ENCODE measurements around the gene OSBPL10. TPM values are rescaled to one million over a fixed set of nuclear protein-coding genes. Genes with fewer than 3 reads are reported as not detected.

OSBPL10 gene
- polyA plus RNA-seq, 3 donors = 1.0 to 4.3 (median 3.8) TPM

GRCh38 chr3:31652296-31652695 is 328.8 kb downstream of the OSBPL10 start:
- no peak overlapping the region for H3K27ac ChIP-seq (ENCODE audit: low read depth, low read length)

GRCh38 chr3:31648286-31648968 is 332.6 kb downstream of the OSBPL10 start:
- H3K27ac ChIP-seq (ENCODE audit: low read depth, low read length) = no peak overlapping the region
- WGBS, 3 donors = 96 to 100% (median 99%) methylated on average over 4 of the region's 4 CpGs

- no peak overlapping the region for H3K27ac ChIP-seq (ENCODE audit: low read depth, low read length)
- WGBS, 3 donors = 95 to 97% (median 95%) methylated on average over 5 of the region's 5 CpGs
Measured at GRCh38 chr3:31645256-31645655, 335.8 kb downstream of the OSBPL10 start.

DNA sequence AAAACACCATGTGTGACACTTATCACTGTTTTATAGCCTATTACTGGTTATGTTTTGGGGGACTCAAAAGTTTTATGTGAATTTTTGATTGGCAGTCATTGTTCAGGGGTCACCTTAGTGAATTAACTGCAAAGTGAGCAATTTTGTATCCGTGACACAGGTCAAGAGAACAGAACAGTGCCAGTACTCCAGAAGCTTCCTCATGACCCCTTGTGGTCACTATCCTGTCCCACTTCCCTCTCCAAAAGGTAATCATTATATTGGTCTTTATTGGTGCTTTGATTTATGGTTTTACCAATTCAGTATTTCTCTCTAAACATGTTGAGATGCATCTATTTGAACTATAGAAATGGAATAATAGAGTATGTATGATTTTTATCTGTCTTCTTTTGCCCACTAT is 341.2 kb downstream of the OSBPL10 start:
- no peak overlapping the region for H3K27ac ChIP-seq (ENCODE audit: low read depth, low read length)
- WGBS, 3 donors = 96 to 100% (median 98%) methylated on average over 1 of the region's 1 CpG

DNA sequence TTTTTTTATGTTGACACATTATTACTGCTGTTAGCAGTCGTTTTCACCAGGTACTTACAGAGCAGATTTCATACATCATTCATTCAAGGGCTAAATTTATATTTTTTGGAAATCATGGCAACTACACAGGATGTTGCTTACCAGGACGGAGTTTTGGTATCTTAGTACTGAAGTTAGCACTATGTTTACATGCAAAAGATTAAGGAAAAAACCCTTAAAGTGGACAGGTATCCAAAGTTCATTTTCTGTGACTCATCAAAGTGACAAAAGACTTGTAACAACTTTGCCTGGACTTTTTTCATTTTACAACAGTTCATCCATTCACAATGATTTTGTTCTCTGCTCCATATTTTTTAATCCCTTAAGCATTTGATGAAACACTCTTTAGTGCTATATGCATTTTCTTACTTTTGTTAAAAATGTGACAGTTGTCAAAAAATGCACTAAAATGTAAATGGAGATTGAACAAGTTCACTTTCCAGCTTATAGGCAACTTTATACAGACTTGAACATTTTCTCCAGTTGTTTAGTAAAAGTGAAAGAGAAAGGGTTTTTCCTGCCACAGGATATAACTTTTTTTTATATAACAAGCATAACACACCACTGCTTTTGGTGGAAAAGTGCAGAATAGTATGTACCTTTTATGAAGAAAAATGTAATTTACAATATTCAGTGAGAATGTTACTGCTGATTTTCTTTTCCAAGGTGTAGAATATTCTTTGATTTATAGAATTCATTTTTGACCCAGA is 344.2 kb downstream of the OSBPL10 start:
- no peak overlapping the region for H3K27ac ChIP-seq (ENCODE audit: low read depth, low read length)
- 28 to 41% (median 36%) methylated on average over 2 of the region's 2 CpGs for WGBS, 3 donors

GRCh38 chr3:31636049-31636448 is 345.0 kb downstream of the OSBPL10 start:
- WGBS, 3 donors = 72 to 86% (median 81%) methylated on average over 4 of the region's 4 CpGs
- no peak overlapping the region for H3K27ac ChIP-seq (ENCODE audit: low read depth, low read length)

DNA sequence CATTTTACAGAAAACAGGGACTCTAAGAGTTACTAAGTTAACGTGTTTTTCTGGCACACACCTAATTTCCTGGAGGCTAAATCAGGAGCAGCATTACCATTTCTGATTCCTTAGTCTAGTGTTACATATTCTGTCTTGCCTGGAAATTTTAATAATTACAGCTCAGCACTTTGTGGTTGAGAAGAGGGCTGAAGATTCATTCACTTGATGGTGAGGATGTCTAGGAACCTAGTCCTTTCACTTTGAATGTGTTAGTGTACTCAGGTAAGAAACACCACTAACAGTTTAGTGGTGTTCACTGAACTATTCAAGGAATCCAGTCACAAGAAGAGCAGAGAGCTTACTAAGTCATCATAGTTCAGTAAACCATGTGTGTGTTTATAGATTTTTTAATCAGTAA is 345.5 kb downstream of the OSBPL10 start:
- H3K27ac ChIP-seq (ENCODE audit: low read depth, low read length) = no peak overlapping the region
- whole genome bisulfite sequencing, 3 donors = 29 to 75% (median 43%) methylated on average over 1 of the region's 1 CpG

GRCh38 chr3:31634476-31634875 is 346.6 kb downstream of the OSBPL10 start:
- H3K27ac ChIP-seq (ENCODE audit: low read depth, low read length) = no peak overlapping the region
- WGBS, 3 donors = 85 to 93% (median 90%) methylated on average over 2 of the region's 2 CpGs

GRCh38 chr3:31629054-31629453 is 352.0 kb downstream of the OSBPL10 start:
- H3K27ac ChIP-seq (ENCODE audit: low read depth, low read length) = no peak overlapping the region
- 72 to 92% (median 76%) methylated on average over 5 of the region's 5 CpGs for WGBS, 3 donors

DNA sequence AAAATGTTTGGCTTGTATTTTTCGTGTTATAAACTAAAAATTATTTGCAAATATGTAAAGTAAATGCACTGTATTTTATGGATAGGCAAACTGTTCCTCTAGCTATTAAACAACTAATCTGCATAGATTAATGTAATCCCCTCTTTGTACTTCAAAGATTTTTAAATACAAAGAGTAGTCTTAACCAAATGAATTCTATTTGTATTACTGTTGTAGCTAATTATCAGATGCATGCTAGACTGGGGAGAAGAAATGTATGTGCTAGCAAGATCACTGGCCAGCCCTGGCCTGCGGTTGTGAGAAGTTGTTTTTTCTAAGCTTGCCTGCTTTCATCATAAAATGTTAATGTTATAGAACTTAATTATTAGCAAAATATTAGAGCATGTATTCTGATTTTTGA is 355.7 kb downstream of the OSBPL10 start:
- H3K27ac ChIP-seq (ENCODE audit: low read depth, low read length) = no peak overlapping the region
- WGBS, 3 donors = 94 to 99% (median 95%) methylated on average over 2 of the region's 2 CpGs

DNA sequence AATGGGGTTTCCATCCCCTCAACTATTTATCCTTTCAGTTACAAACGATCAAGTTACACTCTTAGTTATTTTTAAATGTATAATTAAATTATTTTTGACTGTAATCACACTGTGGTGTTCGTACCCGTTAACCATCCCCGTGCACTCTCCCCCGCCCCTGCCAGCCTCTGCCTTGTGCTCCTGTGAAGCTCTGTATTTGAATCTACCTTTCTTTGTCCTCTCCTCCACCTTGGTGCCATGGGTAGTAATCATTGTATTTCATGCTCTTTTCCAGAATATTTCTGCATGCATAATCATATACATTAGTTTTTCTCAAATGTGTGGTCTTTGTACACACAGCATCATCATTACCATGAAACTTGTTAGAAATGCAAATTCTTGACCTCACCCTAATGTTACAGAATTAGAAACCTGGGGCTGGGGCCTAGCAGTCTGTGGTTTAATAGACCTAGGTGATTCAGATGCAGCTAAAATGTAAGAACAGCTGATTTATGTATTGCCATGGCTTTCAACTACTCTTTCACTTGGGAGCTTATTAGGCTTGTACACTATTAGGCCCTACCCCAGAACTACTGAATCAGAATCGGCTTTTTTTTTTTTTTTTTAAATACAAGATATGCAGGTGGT is 356.9 kb downstream of the OSBPL10 start:
- WGBS, 3 donors = 93 to 95% (median 94%) methylated on average over 6 of the region's 6 CpGs
- H3K27ac ChIP-seq (ENCODE audit: low read depth, low read length) = no peak overlapping the region

- H3K27ac ChIP-seq (ENCODE audit: low read depth, low read length) = no peak overlapping the region
- WGBS, 3 donors = 80 to 97% (median 84%) methylated on average over 4 of the region's 4 CpGs
Measured at GRCh38 chr3:31622636-31623288, 358.3 kb downstream of the OSBPL10 start.

GRCh38 chr3:31621314-31621713 is 359.7 kb downstream of the OSBPL10 start:
- 71 to 84% (median 81%) methylated on average over 3 of the region's 3 CpGs for WGBS, 3 donors

GRCh38 chr3:31620656-31621055 is 360.4 kb downstream of the OSBPL10 start:
- 88 to 97% (median 91%) methylated on average over 1 of the region's 1 CpG for WGBS, 3 donors
- H3K27ac ChIP-seq (ENCODE audit: low read depth, low read length) = no peak overlapping the region

More at GRCh38 chr3:31621314-31621713, 359.7 kb downstream of the OSBPL10 start:
- H3K27ac ChIP-seq (ENCODE audit: low read depth, low read length) = no peak overlapping the region

GRCh38 chr3:31616711-31617110 is 364.4 kb downstream of the OSBPL10 start:
- no peak overlapping the region for H3K27ac ChIP-seq (ENCODE audit: low read depth, low read length)
- 84 to 98% (median 97%) methylated on average over 2 of the region's 2 CpGs for WGBS, 3 donors

- no peak overlapping the region for H3K27ac ChIP-seq (ENCODE audit: low read depth, low read length)
- WGBS, 3 donors = 76 to 85% (median 80%) methylated on average over 4 of the region's 4 CpGs
Measured at GRCh38 chr3:31615071-31615875, 365.8 kb downstream of the OSBPL10 start.

DNA sequence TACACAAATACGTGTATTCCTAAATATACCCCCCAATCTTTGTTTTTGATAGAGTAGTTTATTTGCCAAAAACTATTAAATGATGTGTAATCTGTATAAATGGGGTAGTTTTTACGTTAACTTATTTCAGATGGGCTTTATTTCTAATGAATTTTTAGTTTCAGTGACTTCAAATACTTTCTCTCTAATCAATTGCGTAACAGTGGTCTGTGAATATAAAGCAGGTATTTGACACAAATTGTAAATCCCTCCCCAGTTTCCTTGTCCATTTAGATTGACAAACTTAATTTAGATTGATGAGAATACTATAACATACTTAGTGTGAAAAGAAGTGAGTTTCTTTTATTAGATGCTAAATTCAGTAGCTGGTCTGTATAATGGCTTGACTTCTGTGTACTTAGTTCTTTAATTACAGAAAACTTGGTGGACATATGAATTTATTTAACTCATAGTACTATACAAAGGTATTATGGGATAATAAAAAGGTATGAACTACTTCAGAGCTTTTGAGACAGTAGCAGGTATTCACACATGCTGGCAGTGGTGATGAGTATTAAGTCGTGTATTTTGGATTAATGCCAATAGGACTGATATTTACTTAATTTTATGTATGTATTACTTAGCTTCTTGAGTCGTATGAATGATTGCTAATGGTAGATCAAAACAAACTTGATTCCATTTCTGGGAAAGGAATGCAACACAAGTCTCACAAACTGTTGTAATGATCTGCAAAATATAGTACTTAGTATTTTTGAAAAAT is 366.7 kb downstream of the OSBPL10 start:
- 70 to 84% (median 74%) methylated on average over 5 of the region's 5 CpGs for WGBS, 3 donors
- H3K27ac ChIP-seq (ENCODE audit: low read depth, low read length) = no peak overlapping the region

GRCh38 chr3:31613654-31614053 is 367.4 kb downstream of the OSBPL10 start:
- 52 to 97% (median 89%) methylated on average over 4 of the region's 4 CpGs for WGBS, 3 donors
- no peak overlapping the region for H3K27ac ChIP-seq (ENCODE audit: low read depth, low read length)
